AG09309 (cell line): ENCODE data around the gene RAD23B.

Experiments used
- DNase-seq: peaks from one replicate; pipeline ENCODE4 v3.0.0-alpha.2; 2010; ENCODE audit warnings: low read depth
- H3K4me3 ChIP-seq: 2 replicates; pipeline ENCODE4 v1.5.1; 2011; ENCODE audit warnings: mild to moderate bottlenecking, low read depth, low read length, moderate library complexity; ENCODE audit not compliant: control insufficient read depth
- CTCF ChIP-seq: IDR thresholded peaks from 2 replicates; pipeline ENCODE4 v1.5.1; 2011; ENCODE audit warnings: mild to moderate bottlenecking, low read depth, low read length, inconsistent platforms; ENCODE audit not compliant: insufficient read depth, control insufficient read depth; ENCODE audit errors: missing control alignments

Gene RAD23B

DNA sequence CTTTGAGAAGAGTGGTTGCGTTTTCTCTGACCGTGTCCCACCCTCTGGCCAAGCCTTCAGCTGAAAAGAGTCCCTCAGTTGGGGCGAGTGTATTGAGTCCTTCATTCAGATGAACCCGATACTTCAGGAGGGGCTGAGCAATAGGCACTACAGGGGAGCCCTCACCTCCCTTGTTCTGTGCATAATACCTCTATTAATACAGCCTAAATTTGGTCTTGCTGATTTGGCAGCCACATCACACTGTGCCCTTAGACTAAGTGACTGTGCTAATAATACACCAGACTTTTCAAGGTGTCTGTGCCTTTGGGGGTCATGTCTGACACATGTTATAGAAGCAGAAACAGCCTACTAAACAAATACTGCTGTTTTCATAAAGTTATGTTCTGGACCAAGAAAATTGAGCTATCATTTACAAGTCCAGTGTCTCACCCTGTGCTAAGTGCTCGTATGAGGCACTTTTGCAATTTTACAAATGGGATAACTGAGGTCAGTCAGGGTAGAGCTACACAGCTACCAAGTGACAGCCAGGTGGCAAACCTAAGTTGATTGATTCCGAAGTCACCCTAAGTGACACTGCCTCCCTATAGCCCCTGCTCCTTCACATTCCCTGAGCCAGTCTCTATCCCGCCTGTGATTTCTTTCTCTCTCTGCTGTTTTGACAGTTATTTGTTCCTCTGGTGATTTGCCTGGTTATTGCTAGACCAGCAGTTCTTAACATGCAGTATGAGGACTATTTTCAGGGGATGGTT is 56.0 kb downstream of the RAD23B start:
- no peak for TF ChIP-seq CTCF
- no peak overlapping the region for H3K4me3 ChIP-seq
- DNase-seq, result no peak

DNA sequence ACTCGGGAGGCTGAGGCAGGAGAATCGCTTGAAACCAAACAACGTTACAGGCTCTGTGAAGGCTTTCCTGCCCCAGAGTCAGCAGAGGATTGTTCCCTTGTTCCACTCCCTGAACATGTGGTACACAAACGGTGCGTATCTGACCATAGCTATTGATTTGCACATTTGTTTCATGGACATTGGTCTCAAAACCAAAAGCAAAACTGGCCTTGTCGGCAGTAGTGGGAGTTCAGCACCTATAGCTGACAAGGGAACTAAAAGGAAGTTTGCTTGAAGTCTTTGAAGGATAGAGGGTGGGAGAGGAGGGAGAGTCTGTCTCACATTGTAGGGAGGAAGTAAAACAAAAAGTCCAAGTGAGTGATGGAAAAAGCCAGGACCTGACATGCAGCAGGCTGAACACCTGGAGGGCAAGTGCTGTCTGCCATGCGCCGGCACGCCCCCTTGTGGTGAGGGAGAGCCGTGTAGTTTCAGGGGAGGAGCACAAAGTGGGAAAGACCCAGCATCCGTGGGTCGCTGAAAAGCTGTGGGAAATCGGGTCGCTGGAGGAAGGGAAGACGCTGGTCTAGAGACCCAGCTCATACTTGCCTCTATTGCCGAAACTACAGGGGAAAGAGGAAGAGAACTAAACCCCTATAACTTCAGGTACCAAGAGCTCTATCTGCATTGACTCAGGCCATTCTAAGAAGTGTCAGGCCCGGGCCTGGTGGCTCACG is 58.0 kb downstream of the RAD23B start:
- DNase-seq, result no peak
- H3K4me3 ChIP-seq, result no peak overlapping the region
- TF ChIP-seq CTCF, result peak; percentile 88

DNA sequence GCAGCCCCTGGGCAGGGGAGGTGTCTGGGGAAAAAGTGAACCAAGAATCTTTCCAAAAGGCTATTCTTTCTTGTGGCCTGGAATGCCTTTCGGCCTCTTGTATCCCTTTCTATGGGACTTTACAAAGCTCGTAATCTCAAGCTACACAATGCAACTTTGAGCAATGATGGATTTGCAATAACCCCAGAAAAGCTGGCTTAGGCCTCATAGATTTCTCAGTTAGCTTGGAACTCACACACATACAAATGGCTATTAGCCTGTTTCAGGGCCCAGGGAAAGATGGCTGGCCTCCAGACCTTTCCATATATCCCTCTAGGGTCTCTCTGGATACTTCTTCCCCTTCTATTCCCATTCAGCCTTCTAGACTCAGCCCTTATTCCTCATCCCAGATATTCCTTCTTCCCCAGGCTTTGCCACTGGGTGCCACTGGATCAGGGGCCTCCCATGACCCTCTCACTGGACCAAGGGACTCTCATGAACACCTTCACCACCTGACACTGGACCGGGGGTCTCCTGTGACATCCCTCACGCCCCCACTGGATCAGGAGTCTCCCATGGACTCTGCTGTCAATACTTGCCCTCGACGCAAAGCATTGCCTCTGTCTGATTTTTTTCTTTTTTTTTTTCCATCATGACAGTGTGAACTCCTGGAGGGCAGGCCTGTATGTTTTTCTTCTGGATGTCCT is 59.5 kb downstream of the RAD23B start:
- DNase-seq, result no peak
- no peak for TF ChIP-seq CTCF
- H3K4me3 ChIP-seq, result no peak overlapping the region

GRCh38 chr9:107345327-107345726 is 62.2 kb downstream of the RAD23B start:
- no peak overlapping the region for H3K4me3 ChIP-seq
- TF ChIP-seq CTCF, result no peak
- DNase-seq, result no peak

- DNase-seq, result no peak
- no peak for TF ChIP-seq CTCF
- H3K4me3 ChIP-seq, result no peak overlapping the region
Observed at GRCh38 chr9:107348836-107349235, 65.8 kb downstream of the RAD23B start.

DNA sequence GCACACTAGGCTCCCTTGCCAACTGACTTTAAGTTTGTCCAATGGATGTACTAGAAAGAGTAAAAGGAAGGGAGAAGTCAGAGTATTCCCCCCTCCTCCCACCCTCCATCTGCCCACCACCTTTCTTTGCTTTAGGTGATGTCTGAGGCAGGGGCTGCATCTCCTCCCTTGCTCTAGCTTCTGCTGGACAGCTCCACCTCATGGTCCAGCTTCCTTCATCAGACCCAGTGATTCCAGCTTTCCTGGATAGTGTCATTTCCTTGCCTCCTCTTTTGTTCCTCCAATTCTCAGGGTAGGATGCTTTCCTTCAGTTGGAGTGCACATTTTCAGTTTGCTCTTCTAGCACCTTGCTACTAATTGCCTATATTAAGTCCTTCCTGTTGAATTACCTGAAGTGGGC is 67.4 kb downstream of the RAD23B start:
- no peak for DNase-seq
- no peak for TF ChIP-seq CTCF
- H3K4me3 ChIP-seq, result no peak overlapping the region
